Stomach (tissue), 4 donors: Measurements from ENCODE around the gene RPS15.

Experiments used
- CTCF ChIP-seq, 7 experiments: fragments of 450-650 bp in 4 of 7; fragments of 200-600 bp in 3 of 7; sonication (generic) in 3 of 7; IDR thresholded peaks; one replicate each; pipeline ENCODE4 v1.5.1; 2016 to 2019; ENCODE audit warnings: antibody characterized with exemption in 7 of 7, control low read depth in 2 of 7, mild to moderate bottlenecking in 1 of 7
- POLR2A ChIP-seq, 4 donors: fragments of 450-650 bp; IDR thresholded peaks; one replicate each; pipeline ENCODE4 v1.6.1; 2016; ENCODE audit warnings: antibody characterized with exemption in 4 of 4, control low read depth in 2 of 4, mild to moderate bottlenecking in 1 of 4, moderate library complexity in 1 of 4
- POLR2AphosphoS5 ChIP-seq, 3 donors: sonication (generic); formaldehyde crosslinking; IDR thresholded peaks; one replicate each; pipeline ENCODE4 v1.6.1; 2016; ENCODE audit warnings: antibody characterized with exemption in 3 of 3

- TF ChIP-seq CTCF (IDR thresholded peaks at IDR 0.05) = no peak
- TF ChIP-seq POLR2A (IDR thresholded peaks at IDR 0.05) = no peak
- no peak for TF ChIP-seq POLR2AphosphoS5 (IDR thresholded peaks at IDR 0.05)
Measured at GRCh38 chr19:1475751-1476437, 37.7 kb downstream of the RPS15 start.
